HEK293 (cell line): ENCODE results near the gene ASB16.

Source experiments
- CTCF ChIP-seq: fragments of 450-650 bp; formaldehyde crosslinking; IDR thresholded peaks from 2 replicates; pipeline ENCODE4 v1.5.1; 2016; ENCODE audit warnings: missing biosample characterization, missing genetic modification characterization
- YY1 ChIP-seq: fragments of 450-650 bp; formaldehyde crosslinking; IDR thresholded peaks from 2 replicates; pipeline ENCODE4 v1.5.1; 2018; ENCODE audit warnings: missing biosample characterization, missing genetic modification characterization
- ZNF394 ChIP-seq: fragments of 450-650 bp; formaldehyde crosslinking; IDR thresholded peaks from 2 replicates; pipeline ENCODE4 v1.5.1; 2016; ENCODE audit warnings: missing biosample characterization, missing genetic modification characterization, mild to moderate bottlenecking, moderate library complexity, borderline replicate concordance

DNA sequence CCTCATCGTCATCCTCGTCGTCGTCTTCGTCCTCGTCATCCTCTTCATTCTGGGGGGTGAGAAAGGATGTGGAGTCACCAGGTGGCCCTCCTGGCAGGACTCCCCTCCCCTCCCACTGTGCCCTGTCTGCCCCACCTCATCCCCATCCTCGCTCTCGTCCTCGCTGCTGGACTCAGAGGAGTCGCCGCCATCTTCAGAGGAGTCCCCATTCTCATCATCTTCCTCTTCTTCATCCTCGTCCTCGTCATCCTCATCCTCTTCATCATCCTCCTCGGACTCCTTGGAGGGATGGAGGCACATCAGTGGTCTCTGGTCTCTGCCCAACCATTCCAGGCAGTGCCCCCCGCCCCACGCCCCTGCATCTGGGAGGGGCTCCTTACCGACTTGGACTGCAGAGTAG, 36.8 kb downstream of the ASB16 start:
- TF ChIP-seq CTCF (tag by site-specific recombination) (no peak), ZNF394 (tag by site-specific recombination) (no peak), YY1 (no peak)
